CD14-positive monocyte (primary cell): Measurements from ENCODE around the gene MYCBP2. TPM values are rescaled to one million over a fixed set of nuclear protein-coding genes. Genes with fewer than 3 reads are reported as not detected.

Experiments used
- DNase-seq, 3 donors: peaks; one replicate each; pipeline ENCODE4 v3.0.0-alpha.2; 2011 to 2022
- H2AFZ ChIP-seq: 2 replicates; pipeline ENCODE4 v1.6.0; 2012; ENCODE audit warnings: mild to moderate bottlenecking, low read depth, low read length, inconsistent platforms; ENCODE audit not compliant: insufficient read depth, poor library complexity, severe bottlenecking
- H3K27ac ChIP-seq, 2 donors: 1 replicate in 1 of 2; 2 replicates in 1 of 2; pipeline ENCODE4 v1.5.1; 2012 to 2013; ENCODE audit warnings: low read length in 2 of 2, control low read depth in 1 of 2, inconsistent platforms in 1 of 2, low read depth in 1 of 2, mild to moderate bottlenecking in 1 of 2
- H3K27me3 ChIP-seq, 2 donors: one replicate each; pipeline versions ENCODE4 v1.6.0 to v1.6.1; 2011 to 2013; ENCODE audit warnings: low read length in 2 of 2; ENCODE audit not compliant: control insufficient read depth in 2 of 2, insufficient read depth in 2 of 2
- H3K36me3 ChIP-seq, 2 donors: replicated peaks in 1 of 2; 1 replicate in 1 of 2; 2 replicates in 1 of 2; pipeline versions ENCODE4 v1.5.1 to v1.6.1; 2012 to 2013; ENCODE audit warnings: low read length in 2 of 2, control low read depth in 1 of 2, inconsistent platforms in 1 of 2, mild to moderate bottlenecking in 1 of 2; ENCODE audit not compliant: insufficient read depth in 2 of 2, control insufficient read depth in 1 of 2
- H3K4me1 ChIP-seq, 2 donors: 1 replicate in 1 of 2; 2 replicates in 1 of 2; pipeline versions ENCODE4 v1.5.1 to v1.6.1; 2012 to 2013; ENCODE audit warnings: low read length in 2 of 2, control low read depth in 1 of 2, inconsistent platforms in 1 of 2, mild to moderate bottlenecking in 1 of 2, moderate library complexity in 1 of 2; ENCODE audit not compliant: insufficient read depth in 2 of 2, control insufficient read depth in 1 of 2
- H3K4me2 ChIP-seq: replicated peaks from 2 replicates; pipeline ENCODE3; 2012; ENCODE audit warnings: low read length, moderate library complexity, mild to moderate bottlenecking; ENCODE audit not compliant: poor library complexity, severe bottlenecking; ENCODE audit errors: extremely low read depth
- H3K4me3 ChIP-seq, 3 experiments: fragments of 200-600 bp in 1 of 3; sonication (generic) in 1 of 3; replicated peaks in 1 of 3; 1 replicate in 2 of 3; 2 replicates in 1 of 3; pipeline ENCODE4 v1.5.1; 2011 to 2013; ENCODE audit warnings: low read length in 3 of 3, mild to moderate bottlenecking in 3 of 3, control low read depth in 2 of 3, low read depth in 2 of 3, inconsistent platforms in 1 of 3, moderate library complexity in 1 of 3
- H3K79me2 ChIP-seq: 2 replicates; pipeline ENCODE4 v1.6.0; 2012; ENCODE audit warnings: mild to moderate bottlenecking, control low read depth, inconsistent platforms, low read length, moderate library complexity; ENCODE audit not compliant: insufficient read depth
- H3K9ac ChIP-seq: 2 replicates; pipeline ENCODE4 v1.6.0; 2017; ENCODE audit warnings: low read length, mild to moderate bottlenecking; ENCODE audit not compliant: insufficient read depth, poor library complexity, severe bottlenecking
- H3K9me3 ChIP-seq, 2 donors: replicated peaks in 1 of 2; 1 replicate in 1 of 2; 2 replicates in 1 of 2; pipeline versions ENCODE4 v1.5.1 to v1.6.1; 2012 to 2013; ENCODE audit warnings: low read length in 2 of 2, control low read depth in 1 of 2; ENCODE audit not compliant: control insufficient read depth in 1 of 2, insufficient read depth in 1 of 2
- H4K20me1 ChIP-seq: 2 replicates; pipeline ENCODE4 v1.6.0; 2012; ENCODE audit warnings: mild to moderate bottlenecking, low read length, control low read depth, moderate library complexity; ENCODE audit not compliant: insufficient read depth
- H3K27ac Mint-ChIP-seq, 7 donors: one replicate each; pipeline ENCODE4 v1.8.0; 2020; ENCODE audit warnings: mild to moderate bottlenecking in 7 of 7, mixed read lengths in 7 of 7, moderate library complexity in 6 of 7, inconsistent platforms in 2 of 7
- H3K27me3 Mint-ChIP-seq, 3 donors: one replicate each; pipeline ENCODE4 v1.8.0; 2021 to 2022; ENCODE audit warnings: low read depth in 3 of 3, mild to moderate bottlenecking in 3 of 3, mixed read lengths in 3 of 3, moderate library complexity in 3 of 3, inconsistent platforms in 1 of 3
- H3K36me3 Mint-ChIP-seq, 2 donors: one replicate each; pipeline ENCODE4 v1.8.0; 2020; ENCODE audit warnings: mixed read lengths in 2 of 2, inconsistent platforms in 1 of 2, mild to moderate bottlenecking in 1 of 2
- H3K4me1 Mint-ChIP-seq: one replicate; pipeline ENCODE4 v1.8.0; 2020; ENCODE audit warnings: mild to moderate bottlenecking, mixed read lengths
- H3K4me3 Mint-ChIP-seq, 2 donors: one replicate each; pipeline ENCODE4 v1.8.0; 2020; ENCODE audit warnings: mild to moderate bottlenecking in 2 of 2, mixed read lengths in 2 of 2, moderate library complexity in 1 of 2
- H3K9me3 Mint-ChIP-seq, 7 donors: one replicate each; pipeline ENCODE4 v1.8.0; 2020 to 2022; ENCODE audit warnings: mixed read lengths in 7 of 7, mild to moderate bottlenecking in 6 of 7, moderate library complexity in 6 of 7, inconsistent platforms in 2 of 7
- CTCF ChIP-seq: fragments of 200-600 bp; IDR thresholded peaks from one replicate; pipeline ENCODE4 v1.8.0; 2022; ENCODE audit warnings: antibody characterized with exemption, mild to moderate bottlenecking
- WGBS: methylation state at CpG from one replicate; pipeline ENCODE4 v1.1.5; 2013; ENCODE audit warnings: missing lambda C conversion rate; ENCODE audit not compliant: insufficient coverage; 5-methylcytosine and 5-hydroxymethylcytosine counted together
- intact Hi-C, 2 donors: fragments of 100-400 bp; cut with micrococcal nuclease; formaldehyde crosslinking; loops; one replicate each; pipeline versions ENCODE4 v1.15.0 to v1.15.1; 2023
- polyA plus RNA-seq, 3 donors: library from polyadenylated mRNA; depleted of rRNA in 1 of 3; unstranded in 2 of 3; stranded (reverse) in 1 of 3; fragments of 300-500 nt in 2 of 3; fragments of >200 nt in 1 of 3; fragmentation: Illumina TruSeq in 2 of 3; gene quantifications; 1 replicate in 2 of 3; 2 replicates in 1 of 3; pipeline ENCODE4 v1.2.3, GENCODE V29; 2012 to 2021

MYCBP2 gene
- polyA plus RNA-seq, 3 donors: 7.6 to 51.5 (median 14.4) TPM

DNA sequence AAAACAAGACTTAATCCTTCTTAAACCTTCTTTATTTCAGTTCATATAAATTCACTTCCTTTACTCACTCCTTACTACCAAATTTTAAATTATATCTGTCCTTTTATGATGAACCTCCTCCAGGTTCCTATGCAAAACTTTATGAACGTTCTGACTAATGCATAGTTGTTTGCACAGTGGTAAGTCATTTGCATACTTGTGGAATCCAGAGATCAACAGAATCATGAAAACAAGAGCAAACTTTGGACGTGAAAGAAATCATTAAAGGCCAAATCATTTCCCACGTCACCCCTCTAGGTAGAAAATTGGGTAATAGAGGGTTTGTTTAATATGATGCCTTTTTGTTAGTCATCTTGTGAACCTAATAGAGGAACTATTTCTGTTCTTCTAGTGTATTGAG, 32.3 kb upstream of the MYCBP2 start:
- no peaks in the 10 kb centered on the region for H3K36me3 Mint-ChIP-seq
- no peaks in the 10 kb centered on the region for H3K27me3 Mint-ChIP-seq
- H3K27ac Mint-ChIP-seq: no peak overlapping the region
- H4K20me1 ChIP-seq: no peaks in the 10 kb centered on the region
- peaks cover 23 to 31% of the 10 kb centered on the region in 2 donors for H3K4me1 ChIP-seq
- H3K27me3 ChIP-seq: no peaks in the 10 kb centered on the region
- no peaks in the 10 kb centered on the region for H3K9me3 ChIP-seq
- H3K9me3 Mint-ChIP-seq: peaks cover 0 to 5% (median 2%) of the 10 kb centered on the region in 7 donors
- WGBS: no CpG with 5 or more reads among the region's 3 CpGs
- peak in 1 of 3 donors; percentile 19 for DNase-seq
- H3K9ac ChIP-seq: no peak overlapping the region
- no peak overlapping the region for H3K4me3 ChIP-seq
- no peak overlapping the region for H2AFZ ChIP-seq
- H3K4me2 ChIP-seq: no peak overlapping the region
- no peak overlapping the region for H3K27ac ChIP-seq
- no peaks in the 10 kb centered on the region for H3K79me2 ChIP-seq
- H3K4me3 Mint-ChIP-seq: no peak overlapping the region
- H3K4me1 Mint-ChIP-seq: peaks cover 34% of the 10 kb centered on the region
- intact Hi-C loops: no loop called here
- TF ChIP-seq CTCF: no peak
- H3K36me3 ChIP-seq: no peaks in the 10 kb centered on the region

DNA sequence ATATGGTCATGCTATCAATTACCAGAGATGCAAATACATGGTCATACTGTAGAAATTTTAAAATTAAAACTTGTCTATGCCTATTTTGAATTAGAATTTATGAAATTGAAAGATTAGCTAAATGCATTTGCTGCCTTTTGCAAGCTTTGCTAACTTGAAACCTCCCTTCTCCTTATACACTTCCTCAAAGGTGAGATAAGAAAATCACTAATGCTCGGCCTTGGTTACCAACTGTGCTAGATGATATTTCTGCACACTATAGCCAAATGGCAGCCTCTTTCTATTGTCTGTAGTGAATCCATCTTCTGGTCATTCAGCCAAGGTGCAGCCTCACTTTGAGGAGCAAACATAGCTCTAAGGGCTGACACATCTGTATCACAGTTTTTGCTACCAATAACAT, 31.1 kb upstream of the MYCBP2 start:
- no peak for TF ChIP-seq CTCF
- Histone ChIP-seq H3K36me3 (no peaks in the 10 kb centered on the region), H3K9ac (no peak overlapping the region), H3K4me3 (no peak overlapping the region), H4K20me1 (no peaks in the 10 kb centered on the region), H3K27me3 (no peaks in the 10 kb centered on the region), H3K4me2 (no peak overlapping the region), H3K4me1 (peaks cover 31 to 43% of the 10 kb centered on the region in 2 donors), H3K27ac (no peak overlapping the region), H2AFZ (no peak overlapping the region), H3K9me3 (no peaks in the 10 kb centered on the region), H3K79me2 (no peaks in the 10 kb centered on the region)
- no peak overlapping the region for H3K4me3 Mint-ChIP-seq
- no peak overlapping the region for H3K27ac Mint-ChIP-seq
- H3K27me3 Mint-ChIP-seq: no peaks in the 10 kb centered on the region
- no CpG with 5 or more reads among the region's 1 CpG for WGBS
- no peak for DNase-seq
- peaks cover 44% of the 10 kb centered on the region for H3K4me1 Mint-ChIP-seq
- H3K36me3 Mint-ChIP-seq: no peaks in the 10 kb centered on the region
- intact Hi-C loops: no loop called here
- peaks cover 0 to 7% (median 3%) of the 10 kb centered on the region in 7 donors for H3K9me3 Mint-ChIP-seq
